Measurements from ENCODE around the gene PRKCD. TPM values are rescaled to one million over a fixed set of nuclear protein-coding genes. Genes with fewer than 3 reads are reported as not detected.

PRKCD gene
- total RNA-seq, 1 donor from 2014 or later: 17.1 TPM

- DNase-seq (ENCODE audit: low spot score): peak; percentile 41
- no peak overlapping the region for H3K27ac Mint-ChIP-seq (ENCODE audit: unreplicated experiment)
- TF ChIP-seq CTCF (IDR thresholded peaks at IDR 0.05): no peak
- H3K4me3 Mint-ChIP-seq (ENCODE audit: unreplicated experiment): no peak overlapping the region
- no peaks in the 10 kb centered on the region for H3K27me3 Mint-ChIP-seq (ENCODE audit: low read depth)
- H3K9me3 Mint-ChIP-seq (ENCODE audit: low read depth): no peaks in the 10 kb centered on the region
- peaks cover 38% of the 10 kb centered on the region for H3K36me3 Mint-ChIP-seq (ENCODE audit: low read depth)
- peaks cover 10% of the 10 kb centered on the region for H3K4me1 Mint-ChIP-seq (ENCODE audit: low read depth)
Observed at GRCh38 chr3:53230789-53231188, 69.8 kb downstream of the PRKCD start.

GRCh38 chr3:53231532-53232511, 70.8 kb downstream of the PRKCD start:
- Mint-ChIP-seq H3K27ac (ENCODE audit: unreplicated experiment) (no peak overlapping the region), H3K4me3 (ENCODE audit: unreplicated experiment) (no peak overlapping the region), H3K36me3 (ENCODE audit: low read depth) (peaks cover 41% of the 10 kb centered on the region), H3K9me3 (ENCODE audit: low read depth) (no peaks in the 10 kb centered on the region), H3K27me3 (ENCODE audit: low read depth) (no peaks in the 10 kb centered on the region), H3K4me1 (ENCODE audit: low read depth) (peaks cover 20% of the 10 kb centered on the region)
- peak; percentile 64 for TF ChIP-seq CTCF (IDR thresholded peaks at IDR 0.05)
- peak; percentile 69 for DNase-seq (ENCODE audit: low spot score)

GRCh38 chr3:53232641-53233377, 71.8 kb downstream of the PRKCD start:
- H3K4me3 Mint-ChIP-seq (ENCODE audit: unreplicated experiment): no peak overlapping the region
- no peak for DNase-seq (ENCODE audit: low spot score)
- TF ChIP-seq CTCF (IDR thresholded peaks at IDR 0.05): no peak
- peaks cover 35% of the 10 kb centered on the region for H3K36me3 Mint-ChIP-seq (ENCODE audit: low read depth)
- H3K27me3 Mint-ChIP-seq (ENCODE audit: low read depth): no peaks in the 10 kb centered on the region
- peaks cover 30% of the 10 kb centered on the region for H3K4me1 Mint-ChIP-seq (ENCODE audit: low read depth)
- H3K9me3 Mint-ChIP-seq (ENCODE audit: low read depth): no peaks in the 10 kb centered on the region
- H3K27ac Mint-ChIP-seq (ENCODE audit: unreplicated experiment): peak overlapping the region; percentile 66

GRCh38 chr3:53234130-53234840, 73.3 kb downstream of the PRKCD start:
- Mint-ChIP-seq H3K9me3 (ENCODE audit: low read depth) (no peaks in the 10 kb centered on the region), H3K4me3 (ENCODE audit: unreplicated experiment) (no peak overlapping the region), H3K4me1 (ENCODE audit: low read depth) (peaks cover 45% of the 10 kb centered on the region), H3K27me3 (ENCODE audit: low read depth) (no peaks in the 10 kb centered on the region), H3K27ac (ENCODE audit: unreplicated experiment) (no peak overlapping the region), H3K36me3 (ENCODE audit: low read depth) (peaks cover 29% of the 10 kb centered on the region)
- no peak for DNase-seq (ENCODE audit: low spot score)
- no peak for TF ChIP-seq CTCF (IDR thresholded peaks at IDR 0.05)

DNA sequence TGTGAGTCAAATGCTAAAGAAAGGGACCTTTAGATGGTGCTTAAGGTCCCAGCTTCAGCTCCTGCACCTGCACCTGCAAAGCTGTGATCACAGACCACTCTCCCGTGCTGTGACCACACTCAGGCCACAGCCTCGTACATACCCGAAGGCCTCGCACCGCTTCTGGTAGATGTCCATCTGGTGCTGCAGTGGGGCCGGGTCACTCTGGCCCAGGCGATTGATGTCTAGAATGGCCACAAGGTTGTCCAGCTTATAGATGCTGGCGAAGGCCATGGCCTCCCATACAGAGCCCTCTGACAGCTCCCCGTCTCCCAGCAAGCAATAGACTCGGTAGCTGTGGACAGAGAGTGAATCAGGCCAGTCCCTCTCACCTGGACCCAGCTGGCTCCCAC, 73.8 kb downstream of the PRKCD start:
- no peak for DNase-seq (ENCODE audit: low spot score)
- TF ChIP-seq CTCF (IDR thresholded peaks at IDR 0.05): no peak
- H3K36me3 Mint-ChIP-seq (ENCODE audit: low read depth): peaks cover 27% of the 10 kb centered on the region
- peaks cover 49% of the 10 kb centered on the region for H3K4me1 Mint-ChIP-seq (ENCODE audit: low read depth)
- H3K27ac Mint-ChIP-seq (ENCODE audit: unreplicated experiment): no peak overlapping the region
- H3K9me3 Mint-ChIP-seq (ENCODE audit: low read depth): no peaks in the 10 kb centered on the region
- no peaks in the 10 kb centered on the region for H3K27me3 Mint-ChIP-seq (ENCODE audit: low read depth)
- no peak overlapping the region for H3K4me3 Mint-ChIP-seq (ENCODE audit: unreplicated experiment)

All from chondrocyte (in vitro differentiated cells).